GM23338 (cell line): ENCODE data around the gene OLA1. TPM values are rescaled to one million over a fixed set of nuclear protein-coding genes. Genes with fewer than 3 reads are reported as not detected.

ENCODE experiments used
- ATAC-seq: fragments of 200-7000 bp; cut with Tn5 transposase; 3 replicates; pipeline ENCODE4 v1.9.1; 2020
- DNase-seq: peaks from one replicate; pipeline ENCODE4 v3.0.0-alpha.2; 2015; ENCODE audit warnings: low spot score
- H2AFZ ChIP-seq: fragments of 200-600 bp; sonication (generic); 2 replicates; pipeline ENCODE4 v1.8.0; 2016; ENCODE audit warnings: antibody characterized with exemption, mild to moderate bottlenecking, moderate library complexity
- H3F3A ChIP-seq: fragments of 200-600 bp; sonication (generic); replicated peaks from 2 replicates; pipeline ENCODE4 v1.8.0; 2017; ENCODE audit warnings: antibody characterized with exemption, mixed run types, low read depth
- H3K27ac ChIP-seq: fragments of 200-600 bp; sonication (generic); 2 replicates; pipeline ENCODE4 v1.6.1; 2016; ENCODE audit warnings: low read depth
- H3K27me3 ChIP-seq: fragments of 200-600 bp; sonication (generic); 2 replicates; pipeline ENCODE4 v1.8.0; 2016; ENCODE audit warnings: mild to moderate bottlenecking, mixed run types, moderate library complexity; ENCODE audit not compliant: insufficient read depth
- H3K36me3 ChIP-seq: fragments of 200-600 bp; sonication (generic); 2 replicates; pipeline ENCODE4 v1.8.0; 2016; ENCODE audit warnings: mild to moderate bottlenecking; ENCODE audit not compliant: insufficient read depth
- H3K4me1 ChIP-seq: fragments of 200-600 bp; sonication (generic); 2 replicates; pipeline ENCODE4 v1.8.0; 2016; ENCODE audit warnings: mild to moderate bottlenecking, moderate library complexity; ENCODE audit not compliant: insufficient read depth
- H3K4me2 ChIP-seq: fragments of 200-600 bp; sonication (generic); 2 replicates; pipeline ENCODE4 v1.7.1; 2017; ENCODE audit warnings: mixed run types
- H3K4me3 ChIP-seq: fragments of 200-600 bp; sonication (generic); 2 replicates; pipeline ENCODE4 v1.6.1; 2016; ENCODE audit warnings: mixed run types
- H3K79me2 ChIP-seq: fragments of 200-600 bp; sonication (generic); replicated peaks from 2 replicates; pipeline ENCODE4 v1.8.0; 2017; ENCODE audit warnings: mild to moderate bottlenecking; ENCODE audit not compliant: insufficient read depth
- H3K9me2 ChIP-seq: fragments of 200-600 bp; sonication (generic); 2 replicates; pipeline ENCODE4 v1.8.0; 2017; ENCODE audit not compliant: insufficient read depth
- H4K20me1 ChIP-seq: fragments of 200-600 bp; sonication (generic); replicated peaks from 2 replicates; pipeline ENCODE4 v1.8.0; 2017; ENCODE audit warnings: mild to moderate bottlenecking; ENCODE audit not compliant: insufficient read depth
- H3K27ac Mint-ChIP-seq: 2 replicates; pipeline ENCODE4 v1.8.0; 2020; ENCODE audit warnings: inconsistent platforms, mild to moderate bottlenecking, moderate library complexity, mixed read lengths
- H3K27me3 Mint-ChIP-seq: 3 replicates; pipeline ENCODE4 v1.8.0; 2022; ENCODE audit warnings: low read depth, mild to moderate bottlenecking, moderate library complexity, mixed read lengths, inconsistent platforms; ENCODE audit not compliant: insufficient read depth, poor library complexity
- H3K36me3 Mint-ChIP-seq: 3 replicates; pipeline ENCODE4 v1.8.0; 2021; ENCODE audit warnings: low read depth, mild to moderate bottlenecking, inconsistent platforms, moderate library complexity, mixed read lengths
- H3K4me1 Mint-ChIP-seq: 3 replicates; pipeline ENCODE4 v1.8.0; 2020; ENCODE audit warnings: mild to moderate bottlenecking, inconsistent platforms, mixed read lengths
- H3K4me3 Mint-ChIP-seq: 3 replicates; pipeline ENCODE4 v1.8.0; 2021; ENCODE audit warnings: moderate library complexity, mild to moderate bottlenecking, inconsistent platforms, mixed read lengths
- H3K9me3 Mint-ChIP-seq: 3 replicates; pipeline ENCODE4 v1.8.0; 2020; ENCODE audit warnings: moderate library complexity, mild to moderate bottlenecking, inconsistent platforms, mixed read lengths
- CREB1 ChIP-seq: fragments of 250-450 bp; sonication (Bioruptor Pico); IDR thresholded peaks from 2 replicates; pipeline ENCODE4 v1.5.0; 2020; ENCODE audit warnings: low read depth, mild to moderate bottlenecking, moderate library complexity
- ETS1 ChIP-seq: IDR thresholded peaks from 2 replicates; pipeline ENCODE4 v1.6.1; 2016; ENCODE audit warnings: antibody characterized with exemption
- EZH2 ChIP-seq: fragments of 200-600 bp; sonication (generic); IDR thresholded peaks from one replicate; pipeline ENCODE4 v1.8.0; 2017; ENCODE audit warnings: antibody characterized with exemption, mild to moderate bottlenecking, low read depth; ENCODE audit not compliant: unreplicated experiment
- EZH2phosphoT487 ChIP-seq: fragments of 200-600 bp; sonication (generic); IDR thresholded peaks from one replicate; pipeline ENCODE4 v1.8.1; 2018; ENCODE audit warnings: antibody characterized with exemption; ENCODE audit not compliant: unreplicated experiment
- JUNB ChIP-seq: IDR thresholded peaks from one replicate; pipeline ENCODE4 v1.6.1; 2016; ENCODE audit warnings: antibody characterized with exemption; ENCODE audit not compliant: unreplicated experiment
- NANOG ChIP-seq: IDR thresholded peaks from 2 replicates; pipeline ENCODE4 v1.6.1; 2016; ENCODE audit warnings: antibody characterized with exemption, borderline replicate concordance
- POLR2AphosphoS5 ChIP-seq: IDR thresholded peaks from 2 replicates; pipeline ENCODE4 v1.6.1; 2016; ENCODE audit warnings: antibody characterized with exemption, low read depth
- STAT1 ChIP-seq: IDR thresholded peaks from one replicate; pipeline ENCODE4 v1.6.1; 2016; ENCODE audit warnings: antibody characterized with exemption; ENCODE audit not compliant: unreplicated experiment
- ZNF114 ChIP-seq: fragments of 250-450 bp; sonication (Bioruptor Pico); IDR thresholded peaks from 2 replicates; pipeline ENCODE4 v1.5.0; 2020; ENCODE audit warnings: mild to moderate bottlenecking, moderate library complexity
- ZNF331 ChIP-seq: fragments of 250-450 bp; sonication (Bioruptor Pico); IDR thresholded peaks from 2 replicates; pipeline ENCODE4 v1.5.0; 2020; ENCODE audit warnings: low read depth, mild to moderate bottlenecking, moderate library complexity
- ZNF462 ChIP-seq: fragments of 250-450 bp; sonication (Bioruptor Pico); IDR thresholded peaks from 2 replicates; pipeline ENCODE4 v1.5.0; 2020; ENCODE audit warnings: mild to moderate bottlenecking, moderate library complexity
- polyA plus RNA-seq: library from polyadenylated mRNA; unstranded; fragments of >200 nt; fragmentation: Nextera tagmentation; extraction: Ambion mirVana; gene quantifications from 2 replicates; pipeline ENCODE4 v1.2.1, GENCODE V29; 2016
- total RNA-seq: library from RNA; depleted of rRNA; stranded (reverse); fragments of >200 nt; shearing (Covaris generic); gene quantifications from 2 replicates; pipeline ENCODE4 v1.2.3, GENCODE V29; 2014
- TF ChIP-seq, protein P1 (sequence below): IDR thresholded peaks from one replicate; pipeline ENCODE4 v1.6.1; 2018; ENCODE audit warnings: antibody characterized with exemption; ENCODE audit not compliant: unreplicated experiment

The OLA1 gene
- total and polyA plus RNA-seq, 2 experiments from 2014 or later = 104 to 242 TPM

DNA sequence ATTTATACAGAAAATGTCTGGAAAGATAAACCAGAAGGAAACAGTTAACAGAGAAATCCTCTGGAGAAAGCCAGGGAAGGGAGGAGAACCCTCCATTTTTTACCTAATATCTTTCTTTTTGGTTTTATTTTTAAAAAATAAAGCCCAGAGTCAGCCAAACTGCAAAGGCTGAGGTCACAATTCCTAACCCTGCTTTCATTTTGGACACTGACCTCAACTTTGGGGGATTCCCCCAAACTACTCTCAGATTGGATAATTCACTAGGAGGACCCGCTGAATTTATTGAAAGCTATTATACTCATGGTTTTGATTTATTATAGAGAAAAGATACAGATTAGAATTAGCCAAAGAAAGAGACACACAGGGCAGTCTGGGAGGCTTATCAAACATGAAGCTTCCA, 189.9 kb downstream of the OLA1 start (continued):
- TF ChIP-seq JUNB (no peak), POLR2AphosphoS5 (no peak), EZH2phosphoT487 (no peak), NANOG (no peak), EZH2 (no peak), CREB1 (CRISPR knock-in tag) (no peak), ETS1 (no peak), STAT1 (no peak)

DNA sequence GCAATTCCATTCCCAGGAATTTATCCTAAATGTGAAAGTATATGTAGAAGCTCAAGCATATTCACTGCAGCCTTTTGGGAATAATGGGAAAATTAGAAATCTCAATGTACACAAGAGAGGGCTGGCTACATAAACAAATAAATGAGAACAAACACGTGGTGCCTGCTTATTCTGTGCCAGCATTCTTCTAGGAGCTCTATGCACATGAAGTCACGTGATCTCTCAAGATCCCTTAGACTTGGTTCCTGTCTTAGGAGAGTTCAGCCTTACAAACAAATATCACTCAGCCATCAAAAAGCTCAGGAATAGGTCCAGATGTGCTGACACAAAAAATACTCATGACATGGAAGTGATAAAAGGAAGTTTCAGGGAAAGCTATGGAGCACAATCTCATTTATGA, 190.3 kb downstream of the OLA1 start:
- no peak overlapping the region for H3K4me3 Mint-ChIP-seq
- peaks cover 5% of the 10 kb centered on the region for H3K27me3 Mint-ChIP-seq
- Histone ChIP-seq H4K20me1 (no peaks in the 10 kb centered on the region), H3K27me3 (no peaks in the 10 kb centered on the region), H3F3A (peaks cover 6% of the 10 kb centered on the region; the same call in 1 of the 2 replicates), H3K4me3 (no peak overlapping the region), H3K9me2 (no peaks in the 10 kb centered on the region), H2AFZ (0 out of 2 replicates have a peak overlapping the region, but pooled peaks have one; percentile 19), H3K27ac (no peak overlapping the region), H3K36me3 (no peaks in the 10 kb centered on the region), H3K4me1 (peaks cover 27% of the 10 kb centered on the region), H3K4me2 (no peak overlapping the region), H3K79me2 (no peaks in the 10 kb centered on the region)
- peaks cover 13% of the 10 kb centered on the region for H3K9me3 Mint-ChIP-seq
- peaks cover 13% of the 10 kb centered on the region for H3K36me3 Mint-ChIP-seq
- peaks cover 21% of the 10 kb centered on the region for H3K4me1 Mint-ChIP-seq
- ATAC-seq (no peak), DNase-seq (no peak)
- TF ChIP-seq STAT1 (no peak), ETS1 (no peak), NANOG (no peak), JUNB (no peak), EZH2phosphoT487 (no peak), ZNF462 (CRISPR knock-in tag) (no peak), POLR2AphosphoS5 (no peak), CREB1 (CRISPR knock-in tag) (no peak), ZNF331 (CRISPR knock-in tag) (no peak), ZNF114 (no peak)
- TF ChIP-seq, protein P1, sequence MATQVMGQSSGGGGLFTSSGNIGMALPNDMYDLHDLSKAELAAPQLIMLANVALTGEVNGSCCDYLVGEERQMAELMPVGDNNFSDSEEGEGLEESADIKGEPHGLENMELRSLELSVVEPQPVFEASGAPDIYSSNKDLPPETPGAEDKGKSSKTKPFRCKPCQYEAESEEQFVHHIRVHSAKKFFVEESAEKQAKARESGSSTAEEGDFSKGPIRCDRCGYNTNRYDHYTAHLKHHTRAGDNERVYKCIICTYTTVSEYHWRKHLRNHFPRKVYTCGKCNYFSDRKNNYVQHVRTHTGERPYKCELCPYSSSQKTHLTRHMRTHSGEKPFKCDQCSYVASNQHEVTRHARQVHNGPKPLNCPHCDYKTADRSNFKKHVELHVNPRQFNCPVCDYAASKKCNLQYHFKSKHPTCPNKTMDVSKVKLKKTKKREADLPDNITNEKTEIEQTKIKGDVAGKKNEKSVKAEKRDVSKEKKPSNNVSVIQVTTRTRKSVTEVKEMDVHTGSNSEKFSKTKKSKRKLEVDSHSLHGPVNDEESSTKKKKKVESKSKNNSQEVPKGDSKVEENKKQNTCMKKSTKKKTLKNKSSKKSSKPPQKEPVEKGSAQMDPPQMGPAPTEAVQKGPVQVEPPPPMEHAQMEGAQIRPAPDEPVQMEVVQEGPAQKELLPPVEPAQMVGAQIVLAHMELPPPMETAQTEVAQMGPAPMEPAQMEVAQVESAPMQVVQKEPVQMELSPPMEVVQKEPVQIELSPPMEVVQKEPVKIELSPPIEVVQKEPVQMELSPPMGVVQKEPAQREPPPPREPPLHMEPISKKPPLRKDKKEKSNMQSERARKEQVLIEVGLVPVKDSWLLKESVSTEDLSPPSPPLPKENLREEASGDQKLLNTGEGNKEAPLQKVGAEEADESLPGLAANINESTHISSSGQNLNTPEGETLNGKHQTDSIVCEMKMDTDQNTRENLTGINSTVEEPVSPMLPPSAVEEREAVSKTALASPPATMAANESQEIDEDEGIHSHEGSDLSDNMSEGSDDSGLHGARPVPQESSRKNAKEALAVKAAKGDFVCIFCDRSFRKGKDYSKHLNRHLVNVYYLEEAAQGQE = no peak
- H3K27ac Mint-ChIP-seq = no peak overlapping the region
